Tibial nerve (tissue), 4 donors: ENCODE data around the gene PIK3CA. TPM values are rescaled to one million over a fixed set of nuclear protein-coding genes. Genes with fewer than 3 reads are reported as not detected.
A peak's percentile ranks its signal among the peaks of the same experiment; 100 is the strongest.
"Not testable (repeated sequence)": the region's sequence is repeated elsewhere in the genome, so short reads cannot be mapped to it uniquely, and the experiment has no call there.

Experiments
- DNase-seq, 2 donors: peaks; one replicate each; pipeline ENCODE4 v3.0.0-alpha.2; 2019; ENCODE audit warnings: low spot score in 2 of 2
- H3K27ac ChIP-seq, 4 donors: fragments of 200-600 bp; sonication (generic) in 3 of 4; one replicate each; pipeline ENCODE4 v1.5.1; 2017 to 2019; ENCODE audit warnings: mild to moderate bottlenecking in 1 of 4
- H3K27me3 ChIP-seq, 2 donors: fragments of 200-600 bp; sonication (generic) in 1 of 2; one replicate each; pipeline versions ENCODE4 v1.5.1 to v1.6.0; 2017 to 2019
- H3K36me3 ChIP-seq, 3 donors: fragments of 200-600 bp; sonication (generic); one replicate each; pipeline ENCODE4 v1.5.1; 2018 to 2019
- H3K4me1 ChIP-seq, 4 donors: fragments of 200-600 bp; sonication (generic) in 3 of 4; one replicate each; pipeline ENCODE4 v1.5.1; 2017 to 2019
- H3K4me3 ChIP-seq, 4 donors: fragments of 200-600 bp; sonication (generic) in 3 of 4; one replicate each; pipeline ENCODE4 v1.5.1; 2017 to 2019; ENCODE audit warnings: mild to moderate bottlenecking in 1 of 4, moderate library complexity in 1 of 4
- H3K9me3 ChIP-seq, 4 donors: fragments of 200-600 bp; sonication (generic) in 3 of 4; one replicate each; pipeline ENCODE4 v1.5.1; 2017 to 2019
- CTCF ChIP-seq, 5 experiments: fragments of 200-600 bp in 3 of 5; fragments of 450-650 bp in 2 of 5; sonication (generic) in 3 of 5; IDR thresholded peaks; one replicate each; pipeline ENCODE4 v1.5.1; 2016 to 2019; ENCODE audit warnings: antibody characterized with exemption in 5 of 5, mild to moderate bottlenecking in 3 of 5, moderate library complexity in 2 of 5
- EP300 ChIP-seq, 2 donors: sonication (generic); formaldehyde crosslinking; IDR thresholded peaks; one replicate each; pipeline ENCODE4 v1.6.1; 2017; ENCODE audit warnings: antibody characterized with exemption in 2 of 2, mild to moderate bottlenecking in 1 of 2
- POLR2A ChIP-seq, 2 donors: fragments of 450-650 bp; IDR thresholded peaks; one replicate each; pipeline ENCODE4 v1.6.1; 2017; ENCODE audit warnings: antibody characterized with exemption in 2 of 2, mild to moderate bottlenecking in 2 of 2, moderate library complexity in 2 of 2
- WGBS, 2 donors: methylation state at CpG; one replicate each; pipeline ENCODE4 v1.1.5; 2018; 5-methylcytosine and 5-hydroxymethylcytosine counted together
- total RNA-seq, 4 donors: library from RNA; depleted of rRNA; stranded (reverse); fragments of >200 nt; gene quantifications; one replicate each; pipeline ENCODE4 v1.1.0, GENCODE V29; 2016

PIK3CA gene
- total RNA-seq, 4 donors from 2014 or later: 30.0 to 45.2 (median 39.1) TPM

GRCh38 chr3:179192542-179192941, 44.4 kb downstream of the PIK3CA start:
- H3K27ac ChIP-seq: no peak overlapping the region
- no peaks in the 10 kb centered on the region for H3K36me3 ChIP-seq
- WGBS, 2 donors: 86 to 98% methylated on average over 3 of the region's 3 CpGs

GRCh38 chr3:179194931-179195330, 46.8 kb downstream of the PIK3CA start:
- peak overlapping the region in 2 of 4 donors; percentile 42 to 70 for H3K27ac ChIP-seq
- TF ChIP-seq POLR2A (IDR thresholded peaks at IDR 0.05) (no peak), EP300 (IDR thresholded peaks at IDR 0.05) (no peak), CTCF (IDR thresholded peaks at IDR 0.05) (no peak)
- no peaks in the 10 kb centered on the region for H3K9me3 ChIP-seq
- 71 to 72% methylated on average over 4 of the region's 4 CpGs for WGBS, 2 donors
- no peaks in the 10 kb centered on the region for H3K36me3 ChIP-seq
- no peak overlapping the region for H3K4me3 ChIP-seq
- H3K27me3 ChIP-seq: no peaks in the 10 kb centered on the region
- DNase-seq: no peak
- H3K4me1 ChIP-seq: peaks cover 0 to 58% (median 21%) of the 10 kb centered on the region in 4 donors

More at GRCh38 chr3:179192542-179192941, 44.4 kb downstream of the PIK3CA start:
- Histone ChIP-seq H3K27me3 (no peaks in the 10 kb centered on the region), H3K4me1 (peaks cover 0 to 78% (median 28%) of the 10 kb centered on the region in 4 donors), H3K9me3 (no peaks in the 10 kb centered on the region), H3K4me3 (no peak overlapping the region)
- TF ChIP-seq EP300 (IDR thresholded peaks at IDR 0.05): no peak
- TF ChIP-seq CTCF (IDR thresholded peaks at IDR 0.05): no peak
- no peak for TF ChIP-seq POLR2A (IDR thresholded peaks at IDR 0.05)
- no peak for DNase-seq

- Histone ChIP-seq H3K9me3 (no peaks in the 10 kb centered on the region), H3K36me3 (peaks cover 0 to 7% (median 0%) of the 10 kb centered on the region in 3 donors), H3K4me3 (no peak overlapping the region), H3K4me1 (peaks cover 0 to 46% (median 13%) of the 10 kb centered on the region in 4 donors), H3K27ac (peak overlapping the region in 3 of 4 donors; percentile 14 to 70 (median 42)), H3K27me3 (no peaks in the 10 kb centered on the region)
- WGBS, 2 donors: 7 to 9% methylated on average over 1 of the region's 1 CpG
- no peak for DNase-seq
- TF ChIP-seq CTCF (IDR thresholded peaks at IDR 0.05): no peak
- TF ChIP-seq EP300 (IDR thresholded peaks at IDR 0.05): peak in 1 of 2 donors; percentile 28
- no peak for TF ChIP-seq POLR2A (IDR thresholded peaks at IDR 0.05)
These were observed 47.9 kb downstream of the PIK3CA start for GRCh38 chr3:179196098-179196497.

GRCh38 chr3:179196700-179197099, 48.5 kb downstream of the PIK3CA start:
- 76 to 78% methylated on average over 4 of the region's 4 CpGs for WGBS, 2 donors
- DNase-seq: no peak
- peaks cover 0 to 13% (median 0%) of the 10 kb centered on the region in 3 donors for H3K36me3 ChIP-seq
- no peaks in the 10 kb centered on the region for H3K9me3 ChIP-seq
- TF ChIP-seq CTCF (IDR thresholded peaks at IDR 0.05) (no peak), EP300 (IDR thresholded peaks at IDR 0.05) (no peak), POLR2A (IDR thresholded peaks at IDR 0.05) (no peak)
- peaks cover 0 to 44% (median 13%) of the 10 kb centered on the region in 4 donors for H3K4me1 ChIP-seq
- H3K27me3 ChIP-seq: no peaks in the 10 kb centered on the region
- no peak overlapping the region for H3K4me3 ChIP-seq
- H3K27ac ChIP-seq: peak overlapping the region in 3 of 4 donors; percentile 8 to 70 (median 21)

GRCh38 chr3:179200790-179201189, 52.6 kb downstream of the PIK3CA start:
- H3K27ac ChIP-seq: no peak overlapping the region
- H3K4me3 ChIP-seq: no peak overlapping the region
- peaks cover 0 to 16% (median 4%) of the 10 kb centered on the region in 4 donors for H3K4me1 ChIP-seq
- no peak for TF ChIP-seq CTCF (IDR thresholded peaks at IDR 0.05)
- TF ChIP-seq EP300 (IDR thresholded peaks at IDR 0.05): no peak
- no peak for TF ChIP-seq POLR2A (IDR thresholded peaks at IDR 0.05)
- H3K27me3 ChIP-seq: no peaks in the 10 kb centered on the region
- no peaks in the 10 kb centered on the region for H3K9me3 ChIP-seq
- DNase-seq: no peak
- H3K36me3 ChIP-seq: peaks cover 0 to 38% (median 0%) of the 10 kb centered on the region in 3 donors
- 95 to 97% methylated on average over 2 of the region's 2 CpGs for WGBS, 2 donors

GRCh38 chr3:179215550-179215949, 67.4 kb downstream of the PIK3CA start:
- not testable (repeated sequence) for H3K27ac ChIP-seq, DNase-seq, H3K4me1 ChIP-seq, H3K9me3 ChIP-seq, H3K27me3 ChIP-seq, H3K4me3 ChIP-seq
- WGBS, 2 donors: 100% methylated on average over 1 of the region's 1 CpG; no CpG with 5 or more reads in 1 of the 2 donors
- H3K36me3 ChIP-seq: peaks cover 0 to 26% (median 0%) of the 10 kb centered on the region in 3 donors

- not testable (repeated sequence) for H3K4me3 ChIP-seq, H3K27me3 ChIP-seq, H3K27ac ChIP-seq, H3K9me3 ChIP-seq, DNase-seq, H3K4me1 ChIP-seq
- 81 to 86% methylated on average over 1 of the region's 1 CpG for WGBS, 2 donors
- peaks cover 0 to 21% (median 0%) of the 10 kb centered on the region in 3 donors for H3K36me3 ChIP-seq
These were observed 70.1 kb downstream of the PIK3CA start for GRCh38 chr3:179218213-179218612.
